ENCODE measurements around the gene ADAMTSL1.

The ADAMTSL1 gene

GRCh38 chr9:18775930-18776329 is 302.0 kb downstream of the ADAMTSL1 start:
- no peak for DNase-seq (ENCODE audit: low read depth in 2 of 2)

GRCh38 chr9:18776836-18777820 is 303.2 kb downstream of the ADAMTSL1 start:
- DNase-seq (ENCODE audit: low read depth in 2 of 2): no peak

GRCh38 chr9:18778147-18778546 is 304.2 kb downstream of the ADAMTSL1 start:
- no peak for DNase-seq (ENCODE audit: low read depth in 2 of 2)

- no peak for DNase-seq (ENCODE audit: low read depth in 2 of 2)
These were observed 304.9 kb downstream of the ADAMTSL1 start for GRCh38 chr9:18778846-18779245.

GRCh38 chr9:18783909-18784308 is 310.0 kb downstream of the ADAMTSL1 start:
- no peak for DNase-seq (ENCODE audit: low read depth in 2 of 2)

GRCh38 chr9:18785604-18786003 is 311.7 kb downstream of the ADAMTSL1 start:
- no peak for DNase-seq (ENCODE audit: low read depth in 2 of 2)

GRCh38 chr9:18786196-18786595 is 312.2 kb downstream of the ADAMTSL1 start:
- no peak for DNase-seq (ENCODE audit: low read depth in 2 of 2)

GRCh38 chr9:18786911-18787650 is 313.1 kb downstream of the ADAMTSL1 start:
- DNase-seq (ENCODE audit: low read depth in 2 of 2): no peak

GRCh38 chr9:18788256-18788655 is 314.3 kb downstream of the ADAMTSL1 start:
- DNase-seq (ENCODE audit: low read depth in 2 of 2): no peak

- DNase-seq (ENCODE audit: low read depth in 2 of 2): no peak
These were observed 317.1 kb downstream of the ADAMTSL1 start for GRCh38 chr9:18791074-18791473.

GRCh38 chr9:18793122-18793521 is 319.2 kb downstream of the ADAMTSL1 start:
- no peak for DNase-seq (ENCODE audit: low read depth in 2 of 2)

- DNase-seq (ENCODE audit: low read depth in 2 of 2): no peak
These were observed 322.2 kb downstream of the ADAMTSL1 start for GRCh38 chr9:18795947-18796671.

GRCh38 chr9:18796696-18797270 is 322.8 kb downstream of the ADAMTSL1 start:
- no peak for DNase-seq (ENCODE audit: low read depth in 2 of 2)

GRCh38 chr9:18798106-18798505 is 324.2 kb downstream of the ADAMTSL1 start:
- DNase-seq (ENCODE audit: low read depth in 2 of 2): no peak

- no peak for DNase-seq (ENCODE audit: low read depth in 2 of 2)
These were observed 324.7 kb downstream of the ADAMTSL1 start for GRCh38 chr9:18798508-18799290.

- no peak for DNase-seq (ENCODE audit: low read depth in 2 of 2)
These were observed 325.5 kb downstream of the ADAMTSL1 start for GRCh38 chr9:18799428-18799827.

- no peak for DNase-seq (ENCODE audit: low read depth in 2 of 2)
These were observed 326.6 kb downstream of the ADAMTSL1 start for GRCh38 chr9:18800579-18800978.

GRCh38 chr9:18805386-18805785 is 331.4 kb downstream of the ADAMTSL1 start:
- no peak for DNase-seq (ENCODE audit: low read depth in 2 of 2)

- DNase-seq (ENCODE audit: low read depth in 2 of 2): no peak
These were observed 332.5 kb downstream of the ADAMTSL1 start for GRCh38 chr9:18806232-18807080.

GRCh38 chr9:18810581-18810980 is 336.6 kb downstream of the ADAMTSL1 start:
- DNase-seq (ENCODE audit: low read depth in 2 of 2): no peak

Data from stimulated activated CD8-positive, alpha-beta memory T cell treated with anti-CD3 and anti-CD28 coated beads, Interleukin-2, amount 100 ng/mL, for 1 hour (primary cell).